Retinal pigment epithelial cell (primary cell): ENCODE results near the gene LLPH.

Experiments
- DNase-seq: peaks from one replicate; pipeline ENCODE4 v3.0.0-alpha.2; 2010; ENCODE audit warnings: low read depth
- H3K4me3 ChIP-seq: 2 replicates; pipeline ENCODE4 v1.5.1; 2011; ENCODE audit warnings: mild to moderate bottlenecking, low read length, control low read depth, moderate library complexity
- CTCF ChIP-seq: conservative IDR thresholded peaks from 2 replicates; pipeline ENCODE4 v1.5.1; 2011; ENCODE audit warnings: low read depth, low read length, control low read depth, inconsistent platforms

LLPH gene

GRCh38 chr12:66141299-66141698, 10.7 kb upstream of the LLPH start:
- no peak overlapping the region for H3K4me3 ChIP-seq
- no peak for TF ChIP-seq CTCF
- DNase-seq: no peak

- no peak for TF ChIP-seq CTCF
- DNase-seq: no peak
- no peak overlapping the region for H3K4me3 ChIP-seq
Observed at GRCh38 chr12:66140731-66141130, 10.2 kb upstream of the LLPH start.

- no peak overlapping the region for H3K4me3 ChIP-seq
- no peak for TF ChIP-seq CTCF
- no peak for DNase-seq
Observed at GRCh38 chr12:66139328-66139727, 8.8 kb upstream of the LLPH start.

- no peak overlapping the region for H3K4me3 ChIP-seq
- no peak for DNase-seq
- no peak for TF ChIP-seq CTCF
Observed at GRCh38 chr12:66137937-66138336, 7.4 kb upstream of the LLPH start.

GRCh38 chr12:66132408-66132807, 1.9 kb upstream of the LLPH start:
- no peak overlapping the region for H3K4me3 ChIP-seq
- no peak for DNase-seq
- no peak for TF ChIP-seq CTCF

GRCh38 chr12:66131067-66131688, 628 bp upstream of the LLPH start:
- no peak for TF ChIP-seq CTCF
- no peak for DNase-seq

GRCh38 chr12:66129934-66130266, 650 bp downstream of the LLPH start:
- TF ChIP-seq CTCF: no peak
- no peak for DNase-seq
- peak overlapping the region; percentile 75 for H3K4me3 ChIP-seq

More at GRCh38 chr12:66131067-66131688, 628 bp upstream of the LLPH start:
- H3K4me3 ChIP-seq: peak overlapping the region; percentile 75
